Spleen (tissue), 7 donors: ENCODE results near the gene THAP4.

ENCODE experiments used
- POLR2A ChIP-seq, 3 donors: fragments of 450-650 bp; IDR thresholded peaks; one replicate each; pipeline ENCODE4 v1.5.1; 2017; ENCODE audit warnings: antibody characterized with exemption in 3 of 3, mild to moderate bottlenecking in 1 of 3
- POLR2AphosphoS5 ChIP-seq, 3 donors: sonication (generic); formaldehyde crosslinking; IDR thresholded peaks; one replicate each; pipeline ENCODE4 v1.5.1; 2017; ENCODE audit warnings: antibody characterized with exemption in 3 of 3
- TF ChIP-seq, protein P1 (sequence below), 11 experiments: fragments of 200-600 bp in 7 of 11; fragments of 450-650 bp in 4 of 11; sonication (generic) in 4 of 11; IDR thresholded peaks in 8 of 11; conservative IDR thresholded peaks in 3 of 11; 1 replicate in 7 of 11; 2 replicates in 4 of 11; pipeline versions ENCODE4 v1.4.0 to v1.8.0; 2016 to 2021; ENCODE audit warnings: antibody characterized with exemption in 11 of 11, inconsistent platforms in 4 of 11, mild to moderate bottlenecking in 1 of 11
- donor health status: DM: no; HTN: no; CAD: no; lungs with moderate emphysema.
- donor health status: DM: no; HTN: no; CAD: no.
- donor health status: DM: no; HTN: no; CAD: no.

DNA sequence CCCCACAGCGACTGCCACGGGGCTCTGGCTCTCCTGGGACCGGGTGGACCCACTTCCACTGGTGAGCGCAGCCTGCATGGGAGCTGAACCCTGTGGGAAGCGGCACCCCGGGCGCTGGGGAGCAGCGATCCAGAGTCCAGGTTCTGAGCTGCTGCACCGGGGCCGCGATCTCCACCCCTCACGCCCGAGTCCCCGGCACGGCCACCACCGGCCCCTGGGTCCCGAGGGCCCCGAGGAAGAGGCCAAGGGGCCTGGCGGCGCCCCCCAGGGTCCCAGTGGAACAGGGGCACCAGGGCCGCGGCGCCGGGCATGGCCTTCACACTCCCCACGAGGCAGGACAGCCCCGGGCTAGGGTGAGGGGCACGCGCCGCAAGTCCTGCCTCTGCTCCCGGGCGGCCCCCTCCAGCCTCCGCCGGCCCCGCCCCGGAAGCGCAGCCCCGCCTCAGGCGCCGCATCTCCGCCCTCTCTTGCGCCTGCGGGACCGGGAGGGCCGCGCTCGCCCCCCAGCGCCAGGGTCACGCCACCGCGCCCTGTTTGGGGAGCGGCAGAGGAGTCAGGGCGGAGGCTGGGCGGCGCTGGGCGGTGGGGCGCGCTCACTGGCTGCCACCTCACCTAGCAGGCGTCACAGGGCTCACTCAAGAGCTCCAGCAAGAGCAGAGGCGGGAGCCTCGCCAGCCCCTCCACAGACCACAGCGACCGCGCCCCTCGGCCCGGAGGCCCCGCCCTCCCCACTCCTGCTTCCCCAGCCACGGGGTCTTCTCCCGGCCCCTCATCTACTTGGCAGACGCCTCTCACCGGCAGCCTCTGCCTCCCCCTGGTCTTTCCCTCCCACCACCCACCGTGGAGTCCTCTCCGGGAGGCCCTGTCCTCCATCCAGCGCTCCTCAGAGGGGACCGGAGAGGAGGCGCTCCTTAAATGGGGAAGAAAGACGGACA lies 26.8 kb downstream of the THAP4 start:
- TF ChIP-seq POLR2A (IDR thresholded peaks at IDR 0.05) (no peak), POLR2AphosphoS5 (IDR thresholded peaks at IDR 0.05) (peak; percentile 60 to 85 (median 75))
- TF ChIP-seq, protein P1, sequence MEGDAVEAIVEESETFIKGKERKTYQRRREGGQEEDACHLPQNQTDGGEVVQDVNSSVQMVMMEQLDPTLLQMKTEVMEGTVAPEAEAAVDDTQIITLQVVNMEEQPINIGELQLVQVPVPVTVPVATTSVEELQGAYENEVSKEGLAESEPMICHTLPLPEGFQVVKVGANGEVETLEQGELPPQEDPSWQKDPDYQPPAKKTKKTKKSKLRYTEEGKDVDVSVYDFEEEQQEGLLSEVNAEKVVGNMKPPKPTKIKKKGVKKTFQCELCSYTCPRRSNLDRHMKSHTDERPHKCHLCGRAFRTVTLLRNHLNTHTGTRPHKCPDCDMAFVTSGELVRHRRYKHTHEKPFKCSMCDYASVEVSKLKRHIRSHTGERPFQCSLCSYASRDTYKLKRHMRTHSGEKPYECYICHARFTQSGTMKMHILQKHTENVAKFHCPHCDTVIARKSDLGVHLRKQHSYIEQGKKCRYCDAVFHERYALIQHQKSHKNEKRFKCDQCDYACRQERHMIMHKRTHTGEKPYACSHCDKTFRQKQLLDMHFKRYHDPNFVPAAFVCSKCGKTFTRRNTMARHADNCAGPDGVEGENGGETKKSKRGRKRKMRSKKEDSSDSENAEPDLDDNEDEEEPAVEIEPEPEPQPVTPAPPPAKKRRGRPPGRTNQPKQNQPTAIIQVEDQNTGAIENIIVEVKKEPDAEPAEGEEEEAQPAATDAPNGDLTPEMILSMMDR (IDR thresholded peaks at IDR 0.05 in 8 of 11, conservative IDR thresholded peaks at IDR 0.05 in 3 of 11), result peak; percentile 22 to 89 (median 80)
